Choroid plexus epithelial cell (primary cell): ENCODE measurements around the gene TRIM68.

Experiments used
- DNase-seq: peaks from one replicate; pipeline ENCODE4 v3.0.0-alpha.2; 2010; ENCODE audit warnings: low read depth
- H3K4me3 ChIP-seq: 2 replicates; pipeline ENCODE4 v1.5.1; 2011; ENCODE audit warnings: low read depth, mild to moderate bottlenecking, control low read depth, low read length, moderate library complexity
- CTCF ChIP-seq: conservative IDR thresholded peaks from 2 replicates; pipeline ENCODE4 v1.5.1; 2011; ENCODE audit warnings: low read depth, mild to moderate bottlenecking, control low read depth, inconsistent platforms, low read length, moderate library complexity

Gene TRIM68

GRCh38 chr11:4551346-4551979 is 56.6 kb downstream of the TRIM68 start:
- H3K4me3 ChIP-seq: no peak overlapping the region
- DNase-seq: peak; percentile 13
- peak; percentile 33 for TF ChIP-seq CTCF
